IMR-90 (cell line): ENCODE data around the gene KAT2B. TPM values are rescaled to one million over a fixed set of nuclear protein-coding genes. Genes with fewer than 3 reads are reported as not detected.

Source experiments
- ATAC-seq: fragments of 200-7000 bp; cut with Tn5 transposase; 2 replicates; pipeline ENCODE4 v1.9.1; 2020; ENCODE audit warnings: low read depth, mild to moderate bottlenecking, moderate library complexity
- BruUV-seq: library from RNA; stranded (reverse); fragments of 400-500 nt; replicated peaks from 2 replicates; lab custom pipeline; 2021; lab: Mats Ljungman, UMichigan
- CTCF ChIA-PET: fragments of 300-600 bp; formaldehyde crosslinking; extraction: SDS; loops from one replicate; lab custom pipeline; 2021; ENCODE audit warnings: antibody characterized with exemption; lab: Yijun Ruan, JAX
- POLR2A ChIA-PET: fragments of 300-600 bp; sonication (Branson Sonifier 250); formaldehyde crosslinking; loops from one replicate; lab custom pipeline; 2022; ENCODE audit warnings: antibody characterized with exemption; ENCODE audit not compliant: unreplicated experiment; lab: Charles Lee
- DNase-seq: peaks from one replicate; pipeline ENCODE4 v3.0.0; 2013
- H2AFZ ChIP-seq: replicated peaks from 2 replicates; pipeline ENCODE3; 2013; ENCODE audit warnings: low read length, mild to moderate bottlenecking; ENCODE audit not compliant: poor library complexity
- H2AK5ac ChIP-seq: 2 replicates; pipeline ENCODE4 v1.6.1; 2013; ENCODE audit warnings: low read depth, low read length, inconsistent platforms
- H2AK9ac ChIP-seq: replicated peaks from 2 replicates; pipeline ENCODE3; 2013; ENCODE audit warnings: mild to moderate bottlenecking, low read depth, low read length, moderate library complexity; ENCODE audit not compliant: poor library complexity
- H2BK120ac ChIP-seq: 2 replicates; pipeline ENCODE4 v1.6.1; 2013; ENCODE audit warnings: low read depth, low read length, inconsistent platforms
- H2BK15ac ChIP-seq: 3 replicates; pipeline ENCODE4 v1.6.1; 2013; ENCODE audit warnings: low read depth, low read length, inconsistent platforms
- H2BK20ac ChIP-seq: 2 replicates; pipeline ENCODE4 v1.6.1; 2013; ENCODE audit warnings: low read depth, mild to moderate bottlenecking, inconsistent platforms, low read length, moderate library complexity
- H2BK5ac ChIP-seq: 2 replicates; pipeline ENCODE4 v1.6.1; 2013; ENCODE audit warnings: mild to moderate bottlenecking, low read depth, low read length, inconsistent platforms; ENCODE audit not compliant: poor library complexity, severe bottlenecking
- H3K14ac ChIP-seq: replicated peaks from 2 replicates; pipeline ENCODE4 v1.6.1; 2013; ENCODE audit warnings: low read depth, low read length, inconsistent platforms
- H3K18ac ChIP-seq: 2 replicates; pipeline ENCODE4 v1.6.1; 2013; ENCODE audit warnings: low read depth, low read length, control low read depth
- H3K23ac ChIP-seq: 2 replicates; pipeline ENCODE4 v1.6.1; 2013; ENCODE audit warnings: low read depth, low read length, inconsistent platforms
- H3K27ac ChIP-seq: 2 replicates; pipeline ENCODE4 v1.5.1; 2013; ENCODE audit warnings: mild to moderate bottlenecking, control low read depth, low read length; ENCODE audit not compliant: insufficient read depth
- H3K27me3 ChIP-seq: 2 replicates; pipeline ENCODE4 v1.6.1; 2013; ENCODE audit warnings: low read length; ENCODE audit not compliant: control insufficient read depth, insufficient read depth
- H3K36me3 ChIP-seq: 2 replicates; pipeline ENCODE4 v1.6.1; 2013; ENCODE audit warnings: low read length, mixed read lengths; ENCODE audit not compliant: control insufficient read depth, insufficient read depth
- H3K4ac ChIP-seq: 2 replicates; pipeline ENCODE4 v1.6.1; 2013; ENCODE audit warnings: low read depth, low read length, inconsistent platforms
- H3K4me1 ChIP-seq: 2 replicates; pipeline ENCODE4 v1.6.1; 2013; ENCODE audit warnings: low read length, mixed read lengths; ENCODE audit not compliant: control insufficient read depth, insufficient read depth
- H3K4me2 ChIP-seq: 2 replicates; pipeline ENCODE4 v1.6.1; 2013; ENCODE audit warnings: low read depth, mild to moderate bottlenecking, control low read depth, low read length, moderate library complexity
- H3K4me3 ChIP-seq: 2 replicates; pipeline ENCODE4 v1.5.1; 2013; ENCODE audit warnings: low read depth, mild to moderate bottlenecking, control low read depth, low read length, moderate library complexity; ENCODE audit not compliant: insufficient read depth
- H3K56ac ChIP-seq: 2 replicates; pipeline ENCODE4 v1.6.1; 2013; ENCODE audit warnings: low read length, inconsistent platforms; ENCODE audit not compliant: insufficient read depth; ENCODE audit errors: extremely low read depth
- H3K79me1 ChIP-seq, 2 experiments: 2 replicates each; pipeline ENCODE4 v1.6.1; 2013; ENCODE audit warnings: low read length in 2 of 2, inconsistent platforms in 1 of 2, low read depth in 1 of 2
- H3K9ac ChIP-seq: 2 replicates; pipeline ENCODE4 v1.6.1; 2013; ENCODE audit warnings: low read depth, low read length, control low read depth
- H3K9me1 ChIP-seq: 2 replicates; pipeline ENCODE4 v1.6.1; 2013; ENCODE audit warnings: low read length, inconsistent platforms; ENCODE audit not compliant: insufficient read depth
- H3K9me3 ChIP-seq: 2 replicates; pipeline ENCODE4 v1.6.1; 2013; ENCODE audit warnings: low read length; ENCODE audit not compliant: control insufficient read depth, insufficient read depth
- H4K20me1 ChIP-seq: 2 replicates; pipeline ENCODE4 v1.6.1; 2013; ENCODE audit warnings: low read length, inconsistent platforms; ENCODE audit not compliant: insufficient read depth
- H4K5ac ChIP-seq: 2 replicates; pipeline ENCODE4 v1.6.1; 2013; ENCODE audit warnings: mild to moderate bottlenecking, low read depth, low read length, control low read depth
- H4K8ac ChIP-seq, 2 experiments: 2 replicates each; pipeline ENCODE4 v1.6.1; 2013; ENCODE audit warnings: low read depth in 2 of 2, low read length in 2 of 2, control low read depth in 1 of 2, inconsistent platforms in 1 of 2
- H4K91ac ChIP-seq: 2 replicates; pipeline ENCODE4 v1.6.1; 2013; ENCODE audit warnings: low read depth, low read length, inconsistent platforms; ENCODE audit not compliant: insufficient read depth
- BHLHE40 ChIP-seq: fragments of 150-350 bp; IDR thresholded peaks from 2 replicates; pipeline ENCODE4 v1.6.1; 2016; ENCODE audit warnings: mild to moderate bottlenecking, low read depth, low read length
- CEBPB ChIP-seq: IDR thresholded peaks from 2 replicates; pipeline ENCODE4 v1.6.1; 2012; ENCODE audit warnings: low read depth, low read length, improper control_type of control experiment
- CHD1 ChIP-seq: IDR thresholded peaks from 2 replicates; pipeline ENCODE4 v1.6.1; 2012; ENCODE audit warnings: low read depth, low read length, improper control_type of control experiment
- CTCF ChIP-seq: conservative IDR thresholded peaks from 2 replicates; pipeline ENCODE4 v1.5.1; 2012; ENCODE audit warnings: mild to moderate bottlenecking, low read depth, low read length, improper control_type of control experiment
- ELK1 ChIP-seq: fragments of 150-350 bp; IDR thresholded peaks from 2 replicates; pipeline ENCODE4 v1.6.1; 2016; ENCODE audit warnings: low read depth, mild to moderate bottlenecking, low read length, moderate library complexity, borderline replicate concordance
- FOS ChIP-seq: fragments of 150-350 bp; IDR thresholded peaks from 2 replicates; pipeline ENCODE4 v1.6.1; 2016; ENCODE audit warnings: low read depth, low read length
- MAFK ChIP-seq: IDR thresholded peaks from 2 replicates; pipeline ENCODE4 v1.6.1; 2012; ENCODE audit warnings: low read depth, low read length, improper control_type of control experiment
- MAZ ChIP-seq: IDR thresholded peaks from 2 replicates; pipeline ENCODE4 v1.6.1; 2012; ENCODE audit warnings: low read depth, mild to moderate bottlenecking, low read length, improper control_type of control experiment, moderate library complexity, borderline replicate concordance
- MXI1 ChIP-seq: IDR thresholded peaks from 2 replicates; pipeline ENCODE4 v1.6.1; 2012; ENCODE audit warnings: low read depth, mild to moderate bottlenecking, low read length, moderate library complexity, borderline replicate concordance
- NFE2L2 ChIP-seq: fragments of 150-350 bp; IDR thresholded peaks from 2 replicates; pipeline ENCODE4 v1.6.1; 2016; ENCODE audit warnings: low read depth, mild to moderate bottlenecking, low read length
- POLR2A ChIP-seq: IDR thresholded peaks from 2 replicates; pipeline ENCODE4 v1.6.1; 2012; ENCODE audit warnings: mild to moderate bottlenecking, low read depth, low read length
- RAD21 ChIP-seq: IDR thresholded peaks from 2 replicates; pipeline ENCODE4 v1.6.1; 2012; ENCODE audit warnings: low read length, improper control_type of control experiment
- RCOR1 ChIP-seq: IDR thresholded peaks from 2 replicates; pipeline ENCODE4 v1.6.1; 2012; ENCODE audit warnings: mild to moderate bottlenecking, low read length, improper control_type of control experiment; ENCODE audit not compliant: insufficient replicate concordance
- RFX5 ChIP-seq: IDR thresholded peaks from 2 replicates; pipeline ENCODE4 v1.8.0; 2012; ENCODE audit warnings: low read depth, mild to moderate bottlenecking, low read length, moderate library complexity
- SMC3 ChIP-seq: fragments of 150-350 bp; IDR thresholded peaks from 2 replicates; pipeline ENCODE4 v1.6.1; 2016; ENCODE audit warnings: low read depth, mild to moderate bottlenecking, antibody characterized with exemption, low read length, moderate library complexity
- USF2 ChIP-seq: fragments of 150-350 bp; IDR thresholded peaks from 2 replicates; pipeline ENCODE4 v1.6.1; 2017; ENCODE audit warnings: mild to moderate bottlenecking, antibody characterized with exemption, low read length, low read depth
- WGBS, 2 experiments: methylation state at CpG; one replicate each; pipeline versions ENCODE4 v1.1.5 to v1.1.7; 2013; ENCODE audit warnings: missing lambda C conversion rate in 2 of 2; ENCODE audit not compliant: insufficient read length in 1 of 2; ENCODE audit errors: extremely low coverage in 2 of 2; 5-methylcytosine and 5-hydroxymethylcytosine counted together
- dilution Hi-C: fragments of 300-500 bp; cut with HindIII; formaldehyde crosslinking; loops from one replicate; pipeline ENCODE4 v1.14.3; 2018; ENCODE audit warnings: low sequenced_read_pairs; ENCODE audit not compliant: unreplicated experiment
- in situ Hi-C: fragments of 300-500 bp; cut with MboI; formaldehyde crosslinking; loops from 3 replicates; pipeline ENCODE4 v1.14.3; 2019; ENCODE audit warnings: low sequenced_read_pairs, inconsistent platforms, mixed read lengths
- intact Hi-C: fragments of 100-400 bp; cut with micrococcal nuclease; formaldehyde crosslinking; loops from 2 replicates; pipeline ENCODE4 v1.10.0; 2022
- polyA plus RNA-seq, 3 experiments: library from polyadenylated mRNA; depleted of rRNA; stranded (reverse); fragments of >200 nt; gene quantifications; 2 replicates each; pipeline ENCODE4 v1.2.3, GENCODE V29; 2012; ENCODE audit warnings: low replicate concordance in 1 of 3
- total RNA-seq: library from RNA; depleted of rRNA; stranded (reverse); fragments of >200 nt; gene quantifications from 2 replicates; pipeline ENCODE4 v1.2.3, GENCODE V29; 2012

The KAT2B gene
- total and polyA plus RNA-seq, 2 of the 4 experiments (the other 2 are of a cell fraction): 2.0 to 2.2 TPM

- CTCF ChIA-PET: no interaction called here
- TF ChIP-seq RAD21 (no peak), MAFK (no peak), SMC3 (no peak), FOS (no peak), MAZ (no peak), ELK1 (no peak), RFX5 (no peak), NFE2L2 (no peak), CEBPB (no peak), MXI1 (no peak), BHLHE40 (no peak), CTCF (no peak), POLR2A (no peak), USF2 (no peak), RCOR1 (no peak), CHD1 (no peak)
- Histone ChIP-seq H2BK5ac (no peak overlapping the region), H4K5ac (no peak overlapping the region), H3K36me3 (0 out of 2 replicates have a peak, but pooled peaks cover 2% of the 10 kb centered on the region), H3K14ac (no peak overlapping the region), H2BK15ac (no peak overlapping the region), H2AK9ac (no peak overlapping the region), H3K27me3 (no peaks in the 10 kb centered on the region), H2BK20ac (no peak overlapping the region), H2AK5ac (no peak overlapping the region), H3K56ac (no peak overlapping the region), H3K9me1 (no peaks in the 10 kb centered on the region), H3K4me2 (no peak overlapping the region), H3K9me3 (no peaks in the 10 kb centered on the region), H3K79me1 (peaks cover 0 to 6% of the 10 kb centered on the region in 2 experiments; a peak in 1 of 4 replicates), H2AFZ (no peak overlapping the region), H3K18ac (no peak overlapping the region), H4K20me1 (no peaks in the 10 kb centered on the region), H3K9ac (no peak overlapping the region), H3K4me1 (no peaks in the 10 kb centered on the region), H3K27ac (no peak overlapping the region), H4K8ac (no peak overlapping the region), H2BK120ac (no peak overlapping the region), H3K4me3 (no peak overlapping the region), H3K23ac (no peak overlapping the region), H3K4ac (no peak overlapping the region), H4K91ac (no peak overlapping the region)
- BruUV-seq: no TSS peak
- DNase-seq (no peak), ATAC-seq (no peak)
- POLR2A ChIA-PET: no interaction called here
- dilution Hi-C loops: no loop called here
- no CpG with 5 or more reads among the region's 3 CpGs for WGBS, 2 experiments
- in situ Hi-C loops: loop anchor here (10.0 kb wide), 1 partner anchor 236 kb away; the partner anchor contains the start of gene RAB5A
- intact Hi-C loops: no loop called here
These were observed 141.0 kb downstream of the KAT2B start for GRCh38 chr3:20181276-20181675.
